Neural cell (in vitro differentiated cells): Measurements from ENCODE around the gene PNPLA1.

ENCODE experiments used
- CTCF ChIP-seq: fragments of 450-650 bp; IDR thresholded peaks from 2 replicates; pipeline ENCODE4 v1.5.1; 2014; ENCODE audit warnings: antibody characterized with exemption, mild to moderate bottlenecking, moderate library complexity; ENCODE audit not compliant: poor library complexity, severe bottlenecking
- POLR2AphosphoS5 ChIP-seq: IDR thresholded peaks from 2 replicates; pipeline ENCODE4 v1.6.1; 2012
- RAD21 ChIP-seq: fragments of 450-650 bp; conservative IDR thresholded peaks from 2 replicates; pipeline ENCODE4 v1.6.1; 2014; ENCODE audit warnings: antibody characterized with exemption, mild to moderate bottlenecking, moderate library complexity

DNA sequence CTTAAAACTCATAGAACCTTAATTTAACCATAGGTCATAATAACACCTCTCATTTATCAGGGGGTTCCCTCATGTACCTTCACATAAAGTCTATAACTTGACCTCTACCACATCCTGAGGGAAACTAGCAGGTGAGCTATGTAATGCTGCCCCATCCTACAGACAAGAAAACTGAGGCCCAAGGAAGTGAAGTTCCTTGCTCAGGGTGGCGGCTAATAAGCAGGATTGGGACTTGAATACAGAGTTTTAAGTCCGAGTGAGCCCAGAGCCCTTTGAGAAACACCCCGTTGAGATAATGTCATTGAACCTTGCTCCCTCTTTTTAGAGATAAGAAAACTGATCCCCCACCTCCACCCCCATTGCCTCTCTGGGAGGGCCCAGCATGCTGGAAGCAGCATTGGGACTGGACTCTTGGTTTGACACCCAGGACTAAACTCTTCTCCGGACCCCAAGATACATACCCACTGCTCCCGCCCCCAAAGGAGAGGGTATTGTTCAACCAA is 66.4 kb downstream of the PNPLA1 start:
- TF ChIP-seq CTCF (no peak), POLR2AphosphoS5 (no peak), RAD21 (no peak)
